HFF-Myc (cell line): ENCODE results near the gene OXCT2.

Experiments
- DNase-seq: peaks from one replicate; pipeline ENCODE4 v3.0.0-alpha.2; 2011; ENCODE audit warnings: low read depth; ENCODE audit errors: extremely low read depth
- H3K4me3 ChIP-seq: replicated peaks from 2 replicates; pipeline ENCODE4 v1.5.1; 2011; ENCODE audit warnings: low read depth, mild to moderate bottlenecking, control low read depth, low read length
- CTCF ChIP-seq: IDR thresholded peaks from 2 replicates; pipeline ENCODE4 v1.5.1; 2012; ENCODE audit warnings: mild to moderate bottlenecking, low read depth, low read length, control low read depth; ENCODE audit errors: missing control alignments

Gene OXCT2

GRCh38 chr1:39761557-39762260, 9.4 kb downstream of the OXCT2 start:
- TF ChIP-seq CTCF: no peak
- DNase-seq: no peak
- H3K4me3 ChIP-seq: no peak overlapping the region

GRCh38 chr1:39761016-39761415, 10.1 kb downstream of the OXCT2 start:
- H3K4me3 ChIP-seq: no peak overlapping the region
- no peak for TF ChIP-seq CTCF

GRCh38 chr1:39760074-39761008, 10.8 kb downstream of the OXCT2 start:
- H3K4me3 ChIP-seq: no peak overlapping the region
- DNase-seq: no peak
- TF ChIP-seq CTCF: no peak

More at GRCh38 chr1:39761016-39761415, 10.1 kb downstream of the OXCT2 start:
- no peak for DNase-seq

- H3K4me3 ChIP-seq: no peak overlapping the region
- TF ChIP-seq CTCF: no peak
- DNase-seq: no peak
These were observed 11.8 kb downstream of the OXCT2 start for GRCh38 chr1:39759436-39759726.

GRCh38 chr1:39758556-39759435, 12.4 kb downstream of the OXCT2 start:
- no peak for TF ChIP-seq CTCF
- no peak for DNase-seq
- H3K4me3 ChIP-seq: no peak overlapping the region

- no peak for DNase-seq
- H3K4me3 ChIP-seq: no peak overlapping the region
- TF ChIP-seq CTCF: no peak
These were observed 13.6 kb downstream of the OXCT2 start for GRCh38 chr1:39757501-39757900.
